Esophagus muscularis mucosa (tissue), 4 donors: ENCODE results near the gene MAP3K7. TPM values are rescaled to one million over a fixed set of nuclear protein-coding genes. Genes with fewer than 3 reads are reported as not detected.

Source experiments
- DNase-seq: peaks from one replicate; pipeline ENCODE4 v3.0.0-alpha.2; 2017; ENCODE audit errors: extremely low spot score
- H3K27ac ChIP-seq, 4 donors: fragments of 200-600 bp; sonication (generic); replicated peaks in 1 of 4; 1 replicate in 3 of 4; 2 replicates in 1 of 4; pipeline ENCODE4 v1.5.1; 2016 to 2019; ENCODE audit warnings: mild to moderate bottlenecking in 1 of 4
- H3K27me3 ChIP-seq, 4 donors: fragments of 200-600 bp; sonication (generic); one replicate each; pipeline versions ENCODE4 v1.5.1 to v1.6.0; 2016 to 2019
- H3K36me3 ChIP-seq, 4 donors: fragments of 200-600 bp; sonication (generic); one replicate each; pipeline ENCODE4 v1.5.1; 2016 to 2019
- H3K4me1 ChIP-seq, 4 donors: fragments of 200-600 bp; sonication (generic); one replicate each; pipeline ENCODE4 v1.5.1; 2016 to 2019
- H3K4me3 ChIP-seq, 4 donors: fragments of 200-600 bp; sonication (generic); 1 replicate in 2 of 4; 2 replicates in 2 of 4; pipeline ENCODE4 v1.5.1; 2016 to 2019; ENCODE audit warnings: mild to moderate bottlenecking in 4 of 4, moderate library complexity in 1 of 4
- H3K9me3 ChIP-seq, 4 donors: fragments of 200-600 bp; sonication (generic); 1 replicate in 3 of 4; 2 replicates in 1 of 4; pipeline ENCODE4 v1.5.1; 2016 to 2019
- CTCF ChIP-seq, 3 experiments: fragments of 200-600 bp in 2 of 3; fragments of 450-650 bp in 1 of 3; sonication (generic) in 2 of 3; IDR thresholded peaks; one replicate each; pipeline ENCODE4 v1.5.1; 2017 to 2019; ENCODE audit warnings: antibody characterized with exemption in 3 of 3, mild to moderate bottlenecking in 2 of 3, moderate library complexity in 1 of 3
- EP300 ChIP-seq: sonication (generic); formaldehyde crosslinking; IDR thresholded peaks from one replicate; pipeline ENCODE4 v1.6.1; 2017; ENCODE audit warnings: antibody characterized with exemption
- POLR2A ChIP-seq: fragments of 450-650 bp; IDR thresholded peaks from one replicate; pipeline ENCODE4 v1.6.1; 2017; ENCODE audit warnings: antibody characterized with exemption, moderate library complexity, mild to moderate bottlenecking, low read depth
- POLR2AphosphoS5 ChIP-seq, 2 donors: sonication (generic); formaldehyde crosslinking; IDR thresholded peaks; one replicate each; pipeline ENCODE4 v1.6.1; 2017; ENCODE audit warnings: antibody characterized with exemption in 2 of 2
- WGBS: methylation state at CpG from one replicate; pipeline ENCODE4 v1.1.5; 2018; 5-methylcytosine and 5-hydroxymethylcytosine counted together
- intact Hi-C: fragments of 100-400 bp; cut with DNase I; formaldehyde crosslinking; loops from one replicate; pipeline ENCODE4 v1.15.1; 2023
- total RNA-seq, 4 donors: library from RNA; depleted of rRNA; stranded (reverse); fragments of >200 nt; gene quantifications; one replicate each; pipeline versions ENCODE4 v1.1.0 to v1.2.1, GENCODE V29; 2016

The MAP3K7 gene
- total RNA-seq, 4 donors from 2014 or later = 17.0 to 19.7 (median 18.2) TPM

- 84% methylated on average over 6 of the region's 6 CpGs for WGBS
- Histone ChIP-seq H3K36me3 (peaks cover 25 to 97% (median 63%) of the 10 kb centered on the region in 4 donors), H3K4me1 (no peaks in the 10 kb centered on the region), H3K4me3 (no peak overlapping the region), H3K9me3 (no peaks in the 10 kb centered on the region), H3K27me3 (no peaks in the 10 kb centered on the region), H3K27ac (no peak overlapping the region)
- no peak for DNase-seq
- no peak for TF ChIP-seq EP300
- no peak for TF ChIP-seq CTCF (IDR thresholded peaks at IDR 0.05)
- no peak for TF ChIP-seq POLR2AphosphoS5 (IDR thresholded peaks at IDR 0.05)
- no peak for TF ChIP-seq POLR2A
- intact Hi-C loops = no loop called here
Measured at GRCh38 chr6:90516074-90516660, 70.7 kb downstream of the MAP3K7 start.

- WGBS = 97% methylated on average over 3 of the region's 3 CpGs
- peaks cover 25 to 84% (median 58%) of the 10 kb centered on the region in 4 donors for H3K36me3 ChIP-seq
- no peak overlapping the region for H3K4me3 ChIP-seq
Measured at GRCh38 chr6:90514496-90514895, 72.4 kb downstream of the MAP3K7 start.

GRCh38 chr6:90508753-90509152 lies 78.1 kb downstream of the MAP3K7 start:
- H3K9me3 ChIP-seq = peaks cover 0 to 6% (median 0%) of the 10 kb centered on the region in 4 donors
- H3K4me1 ChIP-seq = no peaks in the 10 kb centered on the region
- no peaks in the 10 kb centered on the region for H3K27me3 ChIP-seq
- DNase-seq = no peak
- no peak overlapping the region for H3K4me3 ChIP-seq
- TF ChIP-seq EP300 = no peak
- no peak overlapping the region for H3K27ac ChIP-seq
- WGBS = 82% methylated on average over 5 of the region's 5 CpGs
- peaks cover 8 to 29% (median 17%) of the 10 kb centered on the region in 4 donors for H3K36me3 ChIP-seq
- intact Hi-C loops = no loop called here

More at GRCh38 chr6:90514496-90514895, 72.4 kb downstream of the MAP3K7 start:
- H3K4me1 ChIP-seq = no peaks in the 10 kb centered on the region
- no peaks in the 10 kb centered on the region for H3K9me3 ChIP-seq
- H3K27ac ChIP-seq = no peak overlapping the region
- intact Hi-C loops = no loop called here
- no peak for DNase-seq
- H3K27me3 ChIP-seq = no peaks in the 10 kb centered on the region
- TF ChIP-seq POLR2A = no peak
- TF ChIP-seq CTCF (IDR thresholded peaks at IDR 0.05) = no peak
- TF ChIP-seq EP300 = no peak
- no peak for TF ChIP-seq POLR2AphosphoS5 (IDR thresholded peaks at IDR 0.05)

- Histone ChIP-seq H3K27ac (no peak overlapping the region), H3K27me3 (no peaks in the 10 kb centered on the region), H3K36me3 (no peaks in the 10 kb centered on the region), H3K9me3 (no peaks in the 10 kb centered on the region), H3K4me1 (no peaks in the 10 kb centered on the region), H3K4me3 (no peak overlapping the region)
- TF ChIP-seq EP300 = no peak
- 93% methylated on average over 3 of the region's 3 CpGs for WGBS
- DNase-seq = no peak
- intact Hi-C loops = no loop called here
Measured at GRCh38 chr6:90502866-90503407, 83.9 kb downstream of the MAP3K7 start.

- Histone ChIP-seq H3K4me3 (no peak overlapping the region), H3K27ac (no peak overlapping the region), H3K27me3 (no peaks in the 10 kb centered on the region), H3K36me3 (no peaks in the 10 kb centered on the region), H3K9me3 (no peaks in the 10 kb centered on the region), H3K4me1 (no peaks in the 10 kb centered on the region)
- no peak for DNase-seq
- 85% methylated on average over 3 of the region's 3 CpGs for WGBS
- TF ChIP-seq POLR2A (no peak), POLR2AphosphoS5 (IDR thresholded peaks at IDR 0.05) (no peak), EP300 (no peak), CTCF (IDR thresholded peaks at IDR 0.05) (no peak)
- intact Hi-C loops = no loop called here
Measured at GRCh38 chr6:90502381-90502780, 84.5 kb downstream of the MAP3K7 start.

- intact Hi-C loops = no loop called here
- Histone ChIP-seq H3K27ac (no peak overlapping the region), H3K4me3 (no peak overlapping the region), H3K4me1 (no peaks in the 10 kb centered on the region), H3K36me3 (no peaks in the 10 kb centered on the region), H3K9me3 (no peaks in the 10 kb centered on the region), H3K27me3 (no peaks in the 10 kb centered on the region)
- 94% methylated on average over 9 of the region's 9 CpGs for WGBS
- DNase-seq = no peak
- TF ChIP-seq CTCF (IDR thresholded peaks at IDR 0.05) (no peak), EP300 (no peak), POLR2A (no peak), POLR2AphosphoS5 (IDR thresholded peaks at IDR 0.05) (no peak)
Measured at GRCh38 chr6:90500458-90500857, 86.4 kb downstream of the MAP3K7 start.
